ENCODE data around the gene DAB2IP. TPM values are rescaled to one million over a fixed set of nuclear protein-coding genes. Genes with fewer than 3 reads are reported as not detected.

The DAB2IP gene
- total and polyA plus RNA-seq, 5 donors: 25.5 to 55.0 (median 42.1) TPM

- H3K4me3 ChIP-seq (ENCODE audit: low read length): no peak overlapping the region
- peaks cover 18% of the 10 kb centered on the region for H3K4me1 ChIP-seq (ENCODE audit: control insufficient read depth, insufficient read depth, low read length)
- H3K27ac ChIP-seq (ENCODE audit: low read length): no peak overlapping the region
- 82% methylated on average over 6 of the region's 6 CpGs for WGBS
- H3K27me3 ChIP-seq (ENCODE audit: control insufficient read depth, insufficient read depth): no peaks in the 10 kb centered on the region
- no peaks in the 10 kb centered on the region for H3K9me3 ChIP-seq (ENCODE audit: control insufficient read depth, low read length)
- ATAC-seq (no peak), DNase-seq (peak in 1 of 3 donors; percentile 14)
- intact Hi-C loops (cut with DNase I): no loop called here
These were observed 62.1 kb downstream of the DAB2IP start for GRCh38 chr9:121713400-121714070.

- WGBS: 92% methylated on average over 6 of the region's 6 CpGs
- ATAC-seq: no peak
- Histone ChIP-seq H3K4me3 (ENCODE audit: low read length) (no peak overlapping the region), H3K9me3 (ENCODE audit: control insufficient read depth, low read length) (no peaks in the 10 kb centered on the region), H3K27ac (ENCODE audit: low read length) (no peak overlapping the region), H3K4me1 (ENCODE audit: control insufficient read depth, insufficient read depth, low read length) (peaks cover 18% of the 10 kb centered on the region), H3K27me3 (ENCODE audit: control insufficient read depth, insufficient read depth) (no peaks in the 10 kb centered on the region)
- intact Hi-C loops (cut with DNase I): no loop called here
- no peak for DNase-seq
These were observed 62.8 kb downstream of the DAB2IP start for GRCh38 chr9:121714075-121714705.

- intact Hi-C loops (cut with DNase I): no loop called here
- H3K9me3 ChIP-seq (ENCODE audit: control insufficient read depth, low read length): no peaks in the 10 kb centered on the region
- no peaks in the 10 kb centered on the region for H3K27me3 ChIP-seq (ENCODE audit: control insufficient read depth, insufficient read depth)
- H3K4me3 ChIP-seq (ENCODE audit: low read length): no peak overlapping the region
- no peak overlapping the region for H3K27ac ChIP-seq (ENCODE audit: low read length)
- H3K4me1 ChIP-seq (ENCODE audit: control insufficient read depth, insufficient read depth, low read length): peaks cover 24% of the 10 kb centered on the region
- WGBS: 86% methylated on average over 5 of the region's 5 CpGs
- DNase-seq (peak in 1 of 3 donors; percentile 12), ATAC-seq (no peak)
These were observed 63.4 kb downstream of the DAB2IP start for GRCh38 chr9:121714873-121715272.

- intact Hi-C loops (cut with DNase I): no loop called here
- Histone ChIP-seq H3K4me3 (ENCODE audit: low read length) (no peak overlapping the region), H3K27me3 (ENCODE audit: control insufficient read depth, insufficient read depth) (no peaks in the 10 kb centered on the region), H3K9me3 (ENCODE audit: control insufficient read depth, low read length) (no peaks in the 10 kb centered on the region), H3K4me1 (ENCODE audit: control insufficient read depth, insufficient read depth, low read length) (peaks cover 42% of the 10 kb centered on the region), H3K27ac (ENCODE audit: low read length) (no peak overlapping the region)
- DNase-seq (peak in 1 of 3 donors; percentile 26), ATAC-seq (no peak)
- 74% methylated on average over 19 of the region's 19 CpGs for WGBS
These were observed 65.9 kb downstream of the DAB2IP start for GRCh38 chr9:121717141-121717991.

GRCh38 chr9:121718084-121718483 lies 66.7 kb downstream of the DAB2IP start:
- H3K9me3 ChIP-seq (ENCODE audit: control insufficient read depth, low read length): no peaks in the 10 kb centered on the region
- WGBS: 54% methylated on average over 16 of the region's 16 CpGs
- peaks cover 46% of the 10 kb centered on the region for H3K4me1 ChIP-seq (ENCODE audit: control insufficient read depth, insufficient read depth, low read length)
- no peak overlapping the region for H3K27ac ChIP-seq (ENCODE audit: low read length)
- no peaks in the 10 kb centered on the region for H3K27me3 ChIP-seq (ENCODE audit: control insufficient read depth, insufficient read depth)
- H3K4me3 ChIP-seq (ENCODE audit: low read length): no peak overlapping the region
- DNase-seq: peak; percentile 53 to 80 (median 80)
- peak; percentile 56 to 74 for ATAC-seq
- intact Hi-C loops (cut with DNase I): no loop called here

- H3K9me3 ChIP-seq (ENCODE audit: control insufficient read depth, low read length): no peaks in the 10 kb centered on the region
- 83% methylated on average over 6 of the region's 6 CpGs for WGBS
- no peaks in the 10 kb centered on the region for H3K27me3 ChIP-seq (ENCODE audit: control insufficient read depth, insufficient read depth)
- H3K27ac ChIP-seq (ENCODE audit: low read length): no peak overlapping the region
- no peak for ATAC-seq
- H3K4me1 ChIP-seq (ENCODE audit: control insufficient read depth, insufficient read depth, low read length): peaks cover 51% of the 10 kb centered on the region
- no peak for DNase-seq
- no peak overlapping the region for H3K4me3 ChIP-seq (ENCODE audit: low read length)
- intact Hi-C loops (cut with DNase I): no loop called here
These were observed 67.1 kb downstream of the DAB2IP start for GRCh38 chr9:121718501-121718900.

- Histone ChIP-seq H3K9me3 (ENCODE audit: control insufficient read depth, low read length) (no peaks in the 10 kb centered on the region), H3K4me3 (ENCODE audit: low read length) (no peak overlapping the region), H3K27me3 (ENCODE audit: control insufficient read depth, insufficient read depth) (no peaks in the 10 kb centered on the region), H3K27ac (ENCODE audit: low read length) (peak overlapping the region; percentile 70), H3K4me1 (ENCODE audit: control insufficient read depth, insufficient read depth, low read length) (peaks cover 62% of the 10 kb centered on the region)
- ATAC-seq (no peak), DNase-seq (peak in 1 of 3 donors; percentile 41)
- intact Hi-C loops (cut with DNase I): no loop called here
- 55% methylated on average over 7 of the region's 7 CpGs for WGBS
These were observed 69.0 kb downstream of the DAB2IP start for GRCh38 chr9:121720311-121721057.

GRCh38 chr9:121721058-121721350 lies 69.6 kb downstream of the DAB2IP start:
- intact Hi-C loops (cut with DNase I): no loop called here
- H3K27me3 ChIP-seq (ENCODE audit: control insufficient read depth, insufficient read depth): no peaks in the 10 kb centered on the region

GRCh38 chr9:121721770-121722169 lies 70.3 kb downstream of the DAB2IP start:
- intact Hi-C loops (cut with DNase I): no loop called here
- DNase-seq (peak in 2 of 3 donors; percentile 52 to 67), ATAC-seq (no peak)
- Histone ChIP-seq H3K4me1 (ENCODE audit: control insufficient read depth, insufficient read depth, low read length) (peaks cover 63% of the 10 kb centered on the region), H3K27me3 (ENCODE audit: control insufficient read depth, insufficient read depth) (no peaks in the 10 kb centered on the region), H3K9me3 (ENCODE audit: control insufficient read depth, low read length) (no peaks in the 10 kb centered on the region), H3K4me3 (ENCODE audit: low read length) (no peak overlapping the region), H3K27ac (ENCODE audit: low read length) (no peak overlapping the region)
- WGBS: 54% methylated on average over 7 of the region's 7 CpGs

More at GRCh38 chr9:121721058-121721350, 69.6 kb downstream of the DAB2IP start:
- DNase-seq (peak in 1 of 3 donors; percentile 18), ATAC-seq (no peak)
- Histone ChIP-seq H3K4me3 (ENCODE audit: low read length) (no peak overlapping the region), H3K4me1 (ENCODE audit: control insufficient read depth, insufficient read depth, low read length) (peaks cover 62% of the 10 kb centered on the region), H3K27ac (ENCODE audit: low read length) (peak overlapping the region; percentile 70), H3K9me3 (ENCODE audit: control insufficient read depth, low read length) (no peaks in the 10 kb centered on the region)
- WGBS: 40% methylated on average over 1 of the region's 1 CpG

- intact Hi-C loops (cut with DNase I): no loop called here
- Histone ChIP-seq H3K9me3 (ENCODE audit: control insufficient read depth, low read length) (no peaks in the 10 kb centered on the region), H3K4me3 (ENCODE audit: low read length) (no peak overlapping the region), H3K27ac (ENCODE audit: low read length) (peak overlapping the region; percentile 95), H3K27me3 (ENCODE audit: control insufficient read depth, insufficient read depth) (no peaks in the 10 kb centered on the region), H3K4me1 (ENCODE audit: control insufficient read depth, insufficient read depth, low read length) (peaks cover 64% of the 10 kb centered on the region)
- ATAC-seq (peak; percentile 89 to 91), DNase-seq (peak; percentile 97 to 99 (median 98))
- 29% methylated on average over 21 of the region's 21 CpGs for WGBS
These were observed 73.8 kb downstream of the DAB2IP start for GRCh38 chr9:121725008-121725775.

All from right cardiac atrium (tissue), 5 donors.